Testis (tissue), 3 donors: ENCODE data around the gene FRG1. TPM values are rescaled to one million over a fixed set of nuclear protein-coding genes. Genes with fewer than 3 reads are reported as not detected.
"Not testable (repeated sequence)": the region's sequence is repeated elsewhere in the genome, so short reads cannot be mapped to it uniquely, and the experiment has no call there.

Experiments used
- DNase-seq: peaks from one replicate; pipeline ENCODE4 v3.0.0-alpha.2; 2019
- H3K27ac ChIP-seq, 2 donors: fragments of 200-600 bp; sonication (generic); one replicate each; pipeline ENCODE4 v1.5.1; 2019
- H3K27me3 ChIP-seq: fragments of 200-600 bp; sonication (generic); one replicate; pipeline ENCODE4 v1.5.1; 2019
- H3K36me3 ChIP-seq: fragments of 200-600 bp; sonication (generic); one replicate; pipeline ENCODE4 v1.5.1; 2017; ENCODE audit warnings: low read depth; ENCODE audit errors: missing control alignments
- H3K4me1 ChIP-seq: fragments of 200-600 bp; sonication (generic); one replicate; pipeline ENCODE4 v1.5.1; 2019
- H3K4me3 ChIP-seq, 2 donors: fragments of 200-600 bp; sonication (generic); one replicate each; pipeline ENCODE4 v1.5.1; 2017 to 2019
- H3K9me3 ChIP-seq: fragments of 200-600 bp; sonication (generic); one replicate; pipeline ENCODE4 v1.5.1; 2017
- POLR2A ChIP-seq: fragments of 450-650 bp; IDR thresholded peaks from one replicate; pipeline ENCODE4 v1.6.1; 2017; ENCODE audit warnings: antibody characterized with exemption, mild to moderate bottlenecking, moderate library complexity
- WGBS, 2 donors: methylation state at CpG; one replicate each; pipeline ENCODE4 v1.1.5; 2018; 5-methylcytosine and 5-hydroxymethylcytosine counted together
- intact Hi-C: fragments of 100-400 bp; cut with DNase I; formaldehyde crosslinking; loops from one replicate; pipeline ENCODE4 v1.15.1; 2023; ENCODE audit warnings: low total_unique reads
- polyA plus RNA-seq: library from polyadenylated mRNA; stranded (reverse); fragments of 350-450 nt; fragmentation: Illumina TruSeq; extraction: RNeasy Lipid Tissue Mini Kit (QIAGEN cat#74804); gene quantifications from one replicate; pipeline ENCODE4 v1.2.3, GENCODE V29; 2014; ENCODE audit warnings: low read depth, low replicate concordance; ENCODE audit not compliant: insufficient read depth
- small RNA-seq, 2 donors: library from RNA; depleted of rRNA; stranded (forward); fragments of <200 nt; gene quantifications; one replicate each; pipeline ENCODE3, GENCODE V24; 2016
- total RNA-seq, 2 donors: library from RNA; depleted of rRNA; stranded (reverse); fragments of >200 nt; gene quantifications; one replicate each; pipeline ENCODE4 v1.2.3, GENCODE V29; 2016
- TF ChIP-seq, protein P1 (sequence below), 3 experiments: fragments of 450-650 bp in 2 of 3; fragments of 200-600 bp in 1 of 3; sonication (generic) in 1 of 3; IDR thresholded peaks; one replicate each; pipeline ENCODE4 v1.5.1; 2016 to 2019; ENCODE audit warnings: antibody characterized with exemption in 3 of 3, mild to moderate bottlenecking in 2 of 3, moderate library complexity in 1 of 3

FRG1 gene
- total and polyA plus RNA-seq, 3 donors from 2014 or later = 26.2 to 36.0 (median 34.6) TPM

- H3K9me3 ChIP-seq = no peaks in the 10 kb centered on the region
- H3K4me3 ChIP-seq = no peak overlapping the region
- no peaks in the 10 kb centered on the region for H3K27me3 ChIP-seq
- no peak for TF ChIP-seq POLR2A
- TF ChIP-seq, protein P1, sequence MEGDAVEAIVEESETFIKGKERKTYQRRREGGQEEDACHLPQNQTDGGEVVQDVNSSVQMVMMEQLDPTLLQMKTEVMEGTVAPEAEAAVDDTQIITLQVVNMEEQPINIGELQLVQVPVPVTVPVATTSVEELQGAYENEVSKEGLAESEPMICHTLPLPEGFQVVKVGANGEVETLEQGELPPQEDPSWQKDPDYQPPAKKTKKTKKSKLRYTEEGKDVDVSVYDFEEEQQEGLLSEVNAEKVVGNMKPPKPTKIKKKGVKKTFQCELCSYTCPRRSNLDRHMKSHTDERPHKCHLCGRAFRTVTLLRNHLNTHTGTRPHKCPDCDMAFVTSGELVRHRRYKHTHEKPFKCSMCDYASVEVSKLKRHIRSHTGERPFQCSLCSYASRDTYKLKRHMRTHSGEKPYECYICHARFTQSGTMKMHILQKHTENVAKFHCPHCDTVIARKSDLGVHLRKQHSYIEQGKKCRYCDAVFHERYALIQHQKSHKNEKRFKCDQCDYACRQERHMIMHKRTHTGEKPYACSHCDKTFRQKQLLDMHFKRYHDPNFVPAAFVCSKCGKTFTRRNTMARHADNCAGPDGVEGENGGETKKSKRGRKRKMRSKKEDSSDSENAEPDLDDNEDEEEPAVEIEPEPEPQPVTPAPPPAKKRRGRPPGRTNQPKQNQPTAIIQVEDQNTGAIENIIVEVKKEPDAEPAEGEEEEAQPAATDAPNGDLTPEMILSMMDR (IDR thresholded peaks at IDR 0.05) = no peak
- intact Hi-C loops = no loop called here
- no peaks in the 10 kb centered on the region for H3K36me3 ChIP-seq
- no peaks in the 10 kb centered on the region for H3K4me1 ChIP-seq
- H3K27ac ChIP-seq = no peak overlapping the region
- 66 to 70% methylated on average over 3 of the region's 3 CpGs for WGBS, 2 donors
- DNase-seq = no peak
Observed at GRCh38 chr4:189988877-189989431, 48.3 kb downstream of the FRG1 start.

- H3K4me1 ChIP-seq, H3K27me3 ChIP-seq, H3K27ac ChIP-seq, DNase-seq, H3K36me3 ChIP-seq, intact Hi-C loops, H3K9me3 ChIP-seq, H3K4me3 ChIP-seq: not testable (repeated sequence)
- WGBS, 2 donors = 47 to 76% methylated on average over 1 to 3 of the region's 3 CpGs
Observed at GRCh38 chr4:189989941-189990340, 49.3 kb downstream of the FRG1 start.

Small RNAs within 50 kb of the gene (small RNA-seq; reads per million reads assigned to genes)
- 0 reads per million in 2 donors for gene MLLT10P2

Other genes starting within 250 kb of the FRG1 start
- under 1 TPM in 1 of 2 donors, not detected in 1; 0.24 TPM for gene FRG2, start 86.4 kb downstream of the FRG1 start, total RNA-seq
- gene FRG2, start 86.4 kb downstream of the FRG1 start, polyA plus RNA-seq = 0.24 TPM
- not detected for gene DBET, start 123.6 kb downstream of the FRG1 start, total RNA-seq
- not detected for gene DBET, start 123.6 kb downstream of the FRG1 start, polyA plus RNA-seq
- gene DUX4, start 232.9 kb downstream of the FRG1 start, total RNA-seq = not detected
- 1.1 TPM for gene DUX4, start 232.9 kb downstream of the FRG1 start, polyA plus RNA-seq